Liver (tissue), 9 donors: ENCODE results near the gene FSD1. TPM values are rescaled to one million over a fixed set of nuclear protein-coding genes. Genes with fewer than 3 reads are reported as not detected.

ENCODE experiments used
- DNase-seq: peaks from one replicate; pipeline ENCODE4 v3.0.0-alpha.2; 2017; ENCODE audit warnings: low spot score
- H3K27ac ChIP-seq, 2 donors: one replicate each; pipeline ENCODE4 v1.7.0; 2013; ENCODE audit warnings: inconsistent platforms in 2 of 2, low read length in 2 of 2, control low read depth in 1 of 2, low read depth in 1 of 2, mild to moderate bottlenecking in 1 of 2
- H3K27me3 ChIP-seq, 4 donors: one replicate each; pipeline versions ENCODE4 v1.6.1 to v1.7.0; 2013; ENCODE audit warnings: low read length in 3 of 4, inconsistent platforms in 1 of 4, mild to moderate bottlenecking in 1 of 4, moderate library complexity in 1 of 4; ENCODE audit not compliant: control insufficient read depth in 4 of 4, insufficient read depth in 4 of 4
- H3K36me3 ChIP-seq, 4 donors: one replicate each; pipeline versions ENCODE4 v1.6.1 to v1.7.0; 2013; ENCODE audit warnings: low read length in 3 of 4, mild to moderate bottlenecking in 3 of 4, low read depth in 1 of 4, moderate library complexity in 1 of 4; ENCODE audit not compliant: control insufficient read depth in 4 of 4, insufficient read depth in 3 of 4
- H3K4me1 ChIP-seq, 4 donors: one replicate each; pipeline versions ENCODE4 v1.6.1 to v1.7.0; 2013; ENCODE audit warnings: low read length in 3 of 4, mild to moderate bottlenecking in 3 of 4, moderate library complexity in 1 of 4; ENCODE audit not compliant: control insufficient read depth in 4 of 4, insufficient read depth in 4 of 4
- H3K4me3 ChIP-seq, 3 donors: one replicate each; pipeline versions ENCODE4 v1.6.1 to v1.7.0; 2013; ENCODE audit warnings: low read length in 3 of 3, control low read depth in 1 of 3, low read depth in 1 of 3, mild to moderate bottlenecking in 1 of 3
- H3K9ac ChIP-seq, 2 donors: one replicate each; pipeline ENCODE4 v1.7.0; 2013; ENCODE audit warnings: low read length in 2 of 2, mild to moderate bottlenecking in 2 of 2, moderate library complexity in 2 of 2, control low read depth in 1 of 2, low read depth in 1 of 2
- H3K9me3 ChIP-seq, 4 donors: one replicate each; pipeline versions ENCODE4 v1.6.1 to v1.7.0; 2013; ENCODE audit warnings: low read length in 3 of 4; ENCODE audit not compliant: control insufficient read depth in 4 of 4
- ATF3 ChIP-seq: IDR thresholded peaks from 2 replicates; pipeline ENCODE4 v1.6.1; 2016; ENCODE audit warnings: antibody characterized with exemption
- CTCF ChIP-seq: fragments of 150-350 bp; IDR thresholded peaks from 2 replicates; pipeline ENCODE4 v1.5.1; 2017; ENCODE audit warnings: improper control_type of control experiment, low read depth, low read length; ENCODE audit not compliant: missing input control
- EGR1 ChIP-seq, 2 donors: IDR thresholded peaks; 2 replicates each; pipeline ENCODE4 v1.6.1; 2016 to 2018; ENCODE audit warnings: antibody characterized with exemption in 2 of 2, low read depth in 2 of 2
- FOXA1 ChIP-seq: IDR thresholded peaks from 2 replicates; pipeline ENCODE4 v1.6.1; 2016; ENCODE audit warnings: antibody characterized with exemption
- FOXA2 ChIP-seq: IDR thresholded peaks from 2 replicates; pipeline ENCODE4 v1.6.1; 2016; ENCODE audit warnings: antibody characterized with exemption
- GABPA ChIP-seq, 2 donors: IDR thresholded peaks in 1 of 2; conservative IDR thresholded peaks in 1 of 2; 2 replicates each; pipeline ENCODE4 v1.6.1; 2016; ENCODE audit warnings: antibody characterized with exemption in 2 of 2, mild to moderate bottlenecking in 1 of 2, moderate library complexity in 1 of 2
- HNF4A ChIP-seq, 2 donors: conservative IDR thresholded peaks; 2 replicates each; pipeline ENCODE4 v1.6.1; 2016; ENCODE audit warnings: antibody characterized with exemption in 2 of 2, mild to moderate bottlenecking in 2 of 2
- HNF4G ChIP-seq: IDR thresholded peaks from 2 replicates; pipeline ENCODE4 v1.6.1; 2016; ENCODE audit warnings: antibody characterized with exemption
- JUND ChIP-seq, 2 donors: IDR thresholded peaks; 2 replicates each; pipeline ENCODE4 v1.6.1; 2016; ENCODE audit warnings: antibody characterized with exemption in 2 of 2
- MAX ChIP-seq: IDR thresholded peaks from 2 replicates; pipeline ENCODE4 v1.6.1; 2016; ENCODE audit warnings: antibody characterized with exemption
- RAD21 ChIP-seq, 2 donors: IDR thresholded peaks; 2 replicates each; pipeline ENCODE4 v1.6.1; 2016; ENCODE audit warnings: antibody characterized with exemption in 2 of 2, mild to moderate bottlenecking in 2 of 2
- REST ChIP-seq: IDR thresholded peaks from 2 replicates; pipeline ENCODE4 v1.6.1; 2016; ENCODE audit warnings: antibody characterized with exemption, mild to moderate bottlenecking
- RXRA ChIP-seq, 2 donors: IDR thresholded peaks; 2 replicates each; pipeline ENCODE4 v1.6.1; 2017 to 2018; ENCODE audit warnings: antibody characterized with exemption in 2 of 2, mild to moderate bottlenecking in 1 of 2
- SP1 ChIP-seq: IDR thresholded peaks from 2 replicates; pipeline ENCODE4 v1.6.1; 2018; ENCODE audit warnings: antibody characterized with exemption, mild to moderate bottlenecking
- TAF1 ChIP-seq: conservative IDR thresholded peaks from 2 replicates; pipeline ENCODE4 v1.6.1; 2016; ENCODE audit warnings: antibody characterized with exemption, mild to moderate bottlenecking
- YY1 ChIP-seq: IDR thresholded peaks from 2 replicates; pipeline ENCODE4 v1.6.1; 2016; ENCODE audit warnings: antibody characterized with exemption, mild to moderate bottlenecking
- ZBTB33 ChIP-seq: IDR thresholded peaks from 2 replicates; pipeline ENCODE4 v1.6.1; 2016; ENCODE audit warnings: antibody characterized with exemption
- WGBS: extraction: QIAGEN DNeasy Blood & Tissue Kit; methylation state at CpG from one replicate; pipeline ENCODE4 v1.1.7; 2013; 5-methylcytosine and 5-hydroxymethylcytosine counted together
- polyA plus RNA-seq, 2 donors: library from polyadenylated mRNA; stranded (reverse) in 1 of 2; unstranded in 1 of 2; fragments of 200-250 nt in 1 of 2; fragments of >200 nt in 1 of 2; fragmentation: Nextera tagmentation in 1 of 2; extraction: Ambion mirVana in 1 of 2; gene quantifications; one replicate each; pipeline versions ENCODE4 v1.2.1 to v1.2.3, GENCODE V29; 2013 to 2015
- total RNA-seq, 2 donors: library from RNA; depleted of rRNA; stranded (reverse); fragments of >200 nt; gene quantifications; one replicate each; pipeline ENCODE4 v1.2.3, GENCODE V29; 2014
- donor health status: healthy.
- donor health status: healthy.
- donor health status: healthy.
- donor health status: healthy.
- donor health status: healthy.

FSD1 gene
- total and polyA plus RNA-seq, 4 donors: 0.05 to 0.92 (median 0.19) TPM; not detected in 1

- Histone ChIP-seq H3K36me3 (no peaks in the 10 kb centered on the region), H3K27ac (no peak overlapping the region), H3K4me1 (peaks cover 7 to 14% (median 8%) of the 10 kb centered on the region in 4 donors), H3K27me3 (no peaks in the 10 kb centered on the region), H3K9me3 (no peaks in the 10 kb centered on the region), H3K4me3 (peak overlapping the region in 2 of 3 donors; percentile 20 to 54), H3K9ac (no peak overlapping the region)
- TF ChIP-seq REST (no peak), RXRA (IDR thresholded peaks at IDR 0.05) (no peak), YY1 (no peak), HNF4A (conservative IDR thresholded peaks at IDR 0.05) (no peak), RAD21 (IDR thresholded peaks at IDR 0.05) (no peak), SP1 (no peak), FOXA2 (no peak), HNF4G (no peak), JUND (IDR thresholded peaks at IDR 0.05) (no peak), ZBTB33 (no peak)
- under 1% methylated on average over 30 of the region's 30 CpGs for whole genome bisulfite sequencing
- DNase-seq: no peak
Measured at GRCh38 chr19:4279267-4279529, 25.2 kb upstream of the FSD1 start.

GRCh38 chr19:4279530-4280422 lies 24.6 kb upstream of the FSD1 start:
- Histone ChIP-seq H3K27me3 (no peaks in the 10 kb centered on the region), H3K4me3 (peak overlapping the region in 2 of 3 donors; percentile 20 to 54), H3K27ac (no peak overlapping the region), H3K36me3 (no peaks in the 10 kb centered on the region), H3K9me3 (no peaks in the 10 kb centered on the region), H3K4me1 (peaks cover 6 to 20% (median 10%) of the 10 kb centered on the region in 4 donors), H3K9ac (no peak overlapping the region)
- DNase-seq: no peak
- no peak for TF ChIP-seq RAD21 (IDR thresholded peaks at IDR 0.05)
- no peak for TF ChIP-seq FOXA1
- TF ChIP-seq YY1: no peak
- no peak for TF ChIP-seq MAX
- TF ChIP-seq TAF1: no peak
- TF ChIP-seq REST: no peak
- no peak for TF ChIP-seq ATF3
- TF ChIP-seq EGR1 (IDR thresholded peaks at IDR 0.05; ENCODE audit: low read depth in 2 of 2): no peak
- TF ChIP-seq GABPA (IDR thresholded peaks at IDR 0.05 in 1 of 2, conservative IDR thresholded peaks at IDR 0.05 in 1 of 2): no peak
- no peak for TF ChIP-seq SP1
- no peak for TF ChIP-seq FOXA2
- TF ChIP-seq CTCF: no peak
- WGBS: 8% methylated on average over 71 of the region's 71 CpGs
